CD14-positive monocyte (primary cell): ENCODE results near the gene SIK2. TPM values are rescaled to one million over a fixed set of nuclear protein-coding genes. Genes with fewer than 3 reads are reported as not detected.
A peak's percentile ranks its signal among the peaks of the same experiment; 100 is the strongest.

Source experiments
- DNase-seq, 3 donors: peaks; one replicate each; pipeline ENCODE4 v3.0.0-alpha.2; 2011 to 2022
- H2AFZ ChIP-seq: 2 replicates; pipeline ENCODE4 v1.6.0; 2012; ENCODE audit warnings: mild to moderate bottlenecking, low read depth, low read length, inconsistent platforms; ENCODE audit not compliant: insufficient read depth, poor library complexity, severe bottlenecking
- H3K27ac ChIP-seq, 2 donors: 1 replicate in 1 of 2; 2 replicates in 1 of 2; pipeline ENCODE4 v1.5.1; 2012 to 2013; ENCODE audit warnings: low read length in 2 of 2, control low read depth in 1 of 2, inconsistent platforms in 1 of 2, low read depth in 1 of 2, mild to moderate bottlenecking in 1 of 2
- H3K27me3 ChIP-seq, 2 donors: one replicate each; pipeline versions ENCODE4 v1.6.0 to v1.6.1; 2011 to 2013; ENCODE audit warnings: low read length in 2 of 2; ENCODE audit not compliant: control insufficient read depth in 2 of 2, insufficient read depth in 2 of 2
- H3K36me3 ChIP-seq, 2 donors: replicated peaks in 1 of 2; 1 replicate in 1 of 2; 2 replicates in 1 of 2; pipeline versions ENCODE4 v1.5.1 to v1.6.1; 2012 to 2013; ENCODE audit warnings: low read length in 2 of 2, control low read depth in 1 of 2, inconsistent platforms in 1 of 2, mild to moderate bottlenecking in 1 of 2; ENCODE audit not compliant: insufficient read depth in 2 of 2, control insufficient read depth in 1 of 2
- H3K4me1 ChIP-seq, 2 donors: 1 replicate in 1 of 2; 2 replicates in 1 of 2; pipeline versions ENCODE4 v1.5.1 to v1.6.1; 2012 to 2013; ENCODE audit warnings: low read length in 2 of 2, control low read depth in 1 of 2, inconsistent platforms in 1 of 2, mild to moderate bottlenecking in 1 of 2, moderate library complexity in 1 of 2; ENCODE audit not compliant: insufficient read depth in 2 of 2, control insufficient read depth in 1 of 2
- H3K4me2 ChIP-seq: replicated peaks from 2 replicates; pipeline ENCODE3; 2012; ENCODE audit warnings: low read length, moderate library complexity, mild to moderate bottlenecking; ENCODE audit not compliant: poor library complexity, severe bottlenecking; ENCODE audit errors: extremely low read depth
- H3K4me3 ChIP-seq, 3 experiments: fragments of 200-600 bp in 1 of 3; sonication (generic) in 1 of 3; replicated peaks in 1 of 3; 1 replicate in 2 of 3; 2 replicates in 1 of 3; pipeline ENCODE4 v1.5.1; 2011 to 2013; ENCODE audit warnings: low read length in 3 of 3, mild to moderate bottlenecking in 3 of 3, control low read depth in 2 of 3, low read depth in 2 of 3, inconsistent platforms in 1 of 3, moderate library complexity in 1 of 3
- H3K79me2 ChIP-seq: 2 replicates; pipeline ENCODE4 v1.6.0; 2012; ENCODE audit warnings: mild to moderate bottlenecking, control low read depth, inconsistent platforms, low read length, moderate library complexity; ENCODE audit not compliant: insufficient read depth
- H3K9ac ChIP-seq: 2 replicates; pipeline ENCODE4 v1.6.0; 2017; ENCODE audit warnings: low read length, mild to moderate bottlenecking; ENCODE audit not compliant: insufficient read depth, poor library complexity, severe bottlenecking
- H3K9me3 ChIP-seq, 2 donors: replicated peaks in 1 of 2; 1 replicate in 1 of 2; 2 replicates in 1 of 2; pipeline versions ENCODE4 v1.5.1 to v1.6.1; 2012 to 2013; ENCODE audit warnings: low read length in 2 of 2, control low read depth in 1 of 2; ENCODE audit not compliant: control insufficient read depth in 1 of 2, insufficient read depth in 1 of 2
- H4K20me1 ChIP-seq: 2 replicates; pipeline ENCODE4 v1.6.0; 2012; ENCODE audit warnings: mild to moderate bottlenecking, low read length, control low read depth, moderate library complexity; ENCODE audit not compliant: insufficient read depth
- H3K27ac Mint-ChIP-seq, 7 donors: one replicate each; pipeline ENCODE4 v1.8.0; 2020; ENCODE audit warnings: mild to moderate bottlenecking in 7 of 7, mixed read lengths in 7 of 7, moderate library complexity in 6 of 7, inconsistent platforms in 2 of 7
- H3K27me3 Mint-ChIP-seq, 3 donors: one replicate each; pipeline ENCODE4 v1.8.0; 2021 to 2022; ENCODE audit warnings: low read depth in 3 of 3, mild to moderate bottlenecking in 3 of 3, mixed read lengths in 3 of 3, moderate library complexity in 3 of 3, inconsistent platforms in 1 of 3
- H3K36me3 Mint-ChIP-seq, 2 donors: one replicate each; pipeline ENCODE4 v1.8.0; 2020; ENCODE audit warnings: mixed read lengths in 2 of 2, inconsistent platforms in 1 of 2, mild to moderate bottlenecking in 1 of 2
- H3K4me1 Mint-ChIP-seq: one replicate; pipeline ENCODE4 v1.8.0; 2020; ENCODE audit warnings: mild to moderate bottlenecking, mixed read lengths
- H3K4me3 Mint-ChIP-seq, 2 donors: one replicate each; pipeline ENCODE4 v1.8.0; 2020; ENCODE audit warnings: mild to moderate bottlenecking in 2 of 2, mixed read lengths in 2 of 2, moderate library complexity in 1 of 2
- H3K9me3 Mint-ChIP-seq, 7 donors: one replicate each; pipeline ENCODE4 v1.8.0; 2020 to 2022; ENCODE audit warnings: mixed read lengths in 7 of 7, mild to moderate bottlenecking in 6 of 7, moderate library complexity in 6 of 7, inconsistent platforms in 2 of 7
- WGBS: methylation state at CpG from one replicate; pipeline ENCODE4 v1.1.5; 2013; ENCODE audit warnings: missing lambda C conversion rate; ENCODE audit not compliant: insufficient coverage; 5-methylcytosine and 5-hydroxymethylcytosine counted together
- intact Hi-C, 2 donors: fragments of 100-400 bp; cut with micrococcal nuclease; formaldehyde crosslinking; loops; one replicate each; pipeline versions ENCODE4 v1.15.0 to v1.15.1; 2023
- polyA plus RNA-seq, 3 donors: library from polyadenylated mRNA; depleted of rRNA in 1 of 3; unstranded in 2 of 3; stranded (reverse) in 1 of 3; fragments of 300-500 nt in 2 of 3; fragments of >200 nt in 1 of 3; fragmentation: Illumina TruSeq in 2 of 3; gene quantifications; 1 replicate in 2 of 3; 2 replicates in 1 of 3; pipeline ENCODE4 v1.2.3, GENCODE V29; 2012 to 2021
- TF ChIP-seq, protein P1 (sequence below): fragments of 200-600 bp; IDR thresholded peaks from one replicate; pipeline ENCODE4 v1.8.0; 2022; ENCODE audit warnings: antibody characterized with exemption, mild to moderate bottlenecking

The SIK2 gene
- polyA plus RNA-seq, 3 donors: 0.16 to 8.8 (median 0.23) TPM

DNA sequence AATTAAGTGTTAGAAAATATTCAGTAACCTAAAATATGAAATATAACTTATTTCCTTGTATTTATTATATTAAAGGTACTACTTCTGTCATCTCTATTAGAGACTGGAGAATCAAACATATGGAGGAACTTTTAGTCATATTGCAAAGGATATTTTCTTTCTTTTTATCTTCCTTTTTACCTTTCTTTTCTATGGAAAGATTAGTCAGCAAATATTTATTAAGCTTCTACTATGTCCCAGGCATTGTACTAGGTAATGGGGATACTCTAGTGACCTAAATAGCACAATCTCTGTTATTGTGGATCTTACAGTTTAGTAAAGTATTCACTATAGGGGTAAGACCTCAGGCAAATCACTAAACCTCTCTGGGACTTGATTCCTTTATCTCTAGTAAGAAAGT lies 18.3 kb downstream of the SIK2 start:
- TF ChIP-seq, protein P1, sequence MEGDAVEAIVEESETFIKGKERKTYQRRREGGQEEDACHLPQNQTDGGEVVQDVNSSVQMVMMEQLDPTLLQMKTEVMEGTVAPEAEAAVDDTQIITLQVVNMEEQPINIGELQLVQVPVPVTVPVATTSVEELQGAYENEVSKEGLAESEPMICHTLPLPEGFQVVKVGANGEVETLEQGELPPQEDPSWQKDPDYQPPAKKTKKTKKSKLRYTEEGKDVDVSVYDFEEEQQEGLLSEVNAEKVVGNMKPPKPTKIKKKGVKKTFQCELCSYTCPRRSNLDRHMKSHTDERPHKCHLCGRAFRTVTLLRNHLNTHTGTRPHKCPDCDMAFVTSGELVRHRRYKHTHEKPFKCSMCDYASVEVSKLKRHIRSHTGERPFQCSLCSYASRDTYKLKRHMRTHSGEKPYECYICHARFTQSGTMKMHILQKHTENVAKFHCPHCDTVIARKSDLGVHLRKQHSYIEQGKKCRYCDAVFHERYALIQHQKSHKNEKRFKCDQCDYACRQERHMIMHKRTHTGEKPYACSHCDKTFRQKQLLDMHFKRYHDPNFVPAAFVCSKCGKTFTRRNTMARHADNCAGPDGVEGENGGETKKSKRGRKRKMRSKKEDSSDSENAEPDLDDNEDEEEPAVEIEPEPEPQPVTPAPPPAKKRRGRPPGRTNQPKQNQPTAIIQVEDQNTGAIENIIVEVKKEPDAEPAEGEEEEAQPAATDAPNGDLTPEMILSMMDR: no peak

DNA sequence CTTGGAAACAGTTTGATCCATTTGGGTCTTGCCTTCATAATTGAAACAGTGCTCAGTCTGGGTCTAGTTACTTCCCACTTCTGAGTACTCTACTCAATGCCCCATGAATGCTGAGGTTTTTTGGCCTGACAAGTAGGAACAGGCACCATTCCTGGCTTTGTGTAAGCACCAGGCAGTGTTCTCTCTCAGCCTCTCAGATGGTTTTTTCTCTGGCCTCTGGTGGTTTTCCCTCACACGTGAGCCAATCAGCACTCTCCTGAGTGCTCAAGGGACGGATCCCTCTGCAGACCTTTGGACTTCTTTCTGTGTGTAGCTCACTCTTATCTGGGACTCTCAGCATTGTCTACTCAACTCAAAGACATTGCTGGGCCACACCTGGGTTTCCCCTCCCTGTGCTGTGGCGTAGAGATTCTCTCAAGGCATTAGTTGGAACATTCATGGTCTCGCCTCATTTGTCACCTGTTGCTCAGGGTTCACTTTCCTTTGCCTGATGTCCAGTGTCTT lies 21.3 kb downstream of the SIK2 start:
- no peaks in the 10 kb centered on the region for H3K27me3 Mint-ChIP-seq
- 100% methylated on average over 2 of the region's 4 CpGs for WGBS
- H3K36me3 ChIP-seq: peaks cover 42 to 86% of the 10 kb centered on the region in 2 donors
- no peaks in the 10 kb centered on the region for H3K4me1 Mint-ChIP-seq
- TF ChIP-seq, protein P1: no peak
- peaks cover 54 to 73% of the 10 kb centered on the region in 2 donors for H3K36me3 Mint-ChIP-seq
- no peak overlapping the region for H3K27ac ChIP-seq
- H3K4me3 Mint-ChIP-seq: no peak overlapping the region
- no peak overlapping the region for H3K4me3 ChIP-seq
- no peak overlapping the region for H3K9ac ChIP-seq
- intact Hi-C loops: no loop called here
- no peak for DNase-seq
- H3K79me2 ChIP-seq: no peaks in the 10 kb centered on the region
- no peaks in the 10 kb centered on the region for H3K27me3 ChIP-seq
- no peaks in the 10 kb centered on the region for H3K4me1 ChIP-seq
- no peak overlapping the region for H2AFZ ChIP-seq
- H3K4me2 ChIP-seq: no peak overlapping the region
- H3K9me3 ChIP-seq: no peaks in the 10 kb centered on the region
- peak overlapping the region in 2 of 7 donors; percentile 10 to 32 for H3K27ac Mint-ChIP-seq
- peaks cover 0 to 3% (median 0%) of the 10 kb centered on the region in 7 donors for H3K9me3 Mint-ChIP-seq
- H4K20me1 ChIP-seq: peaks cover 10% of the 10 kb centered on the region

More for the DNA sequence above, 18.3 kb downstream of the SIK2 start:
- Histone ChIP-seq H3K27ac (no peak overlapping the region), H3K79me2 (no peaks in the 10 kb centered on the region), H3K27me3 (no peaks in the 10 kb centered on the region), H3K36me3 (peaks cover 58 to 85% of the 10 kb centered on the region in 2 donors), H3K4me1 (no peaks in the 10 kb centered on the region), H3K4me3 (no peak overlapping the region), H4K20me1 (peaks cover 4% of the 10 kb centered on the region), H2AFZ (no peak overlapping the region), H3K4me2 (no peak overlapping the region), H3K9ac (no peak overlapping the region), H3K9me3 (no peaks in the 10 kb centered on the region)
- intact Hi-C loops: no loop called here
- DNase-seq: no peak
- Mint-ChIP-seq H3K36me3 (peaks cover 55 to 77% of the 10 kb centered on the region in 2 donors), H3K4me1 (no peaks in the 10 kb centered on the region), H3K4me3 (no peak overlapping the region), H3K27ac (no peak overlapping the region), H3K9me3 (peaks cover 0 to 3% (median 0%) of the 10 kb centered on the region in 7 donors), H3K27me3 (no peaks in the 10 kb centered on the region)
